PC-9 (cell line): ENCODE results near the gene RNF130. TPM values are rescaled to one million over a fixed set of nuclear protein-coding genes. Genes with fewer than 3 reads are reported as not detected.

ENCODE experiments used
- BruUV-seq: library from RNA; stranded (reverse); fragments of 400-500 nt; replicated peaks from 2 replicates; lab custom pipeline; 2021; lab: Mats Ljungman, UMichigan
- CTCF ChIA-PET: fragments of 300-600 bp; sonication (Branson Sonifier 250); formaldehyde crosslinking; loops from one replicate; lab custom pipeline; 2022; ENCODE audit warnings: antibody characterized with exemption; lab: Charles Lee
- POLR2A ChIA-PET: fragments of 300-600 bp; sonication (Branson Sonifier 250); formaldehyde crosslinking; loops from one replicate; lab custom pipeline; 2022; ENCODE audit warnings: antibody characterized with exemption; ENCODE audit not compliant: unreplicated experiment; lab: Charles Lee
- DNase-seq, 2 experiments: peaks; one replicate each; pipeline versions ENCODE4 v3.0.0 to v3.0.0-alpha.2; 2015 to 2022; ENCODE audit warnings: mixed read lengths in 1 of 2
- H2AFZ ChIP-seq: fragments of 200-600 bp; sonication (generic); 2 replicates; pipeline ENCODE4 v1.8.1; 2017; ENCODE audit warnings: antibody characterized with exemption
- H3F3A ChIP-seq: fragments of 200-600 bp; sonication (generic); 2 replicates; pipeline ENCODE4 v1.8.1; 2017; ENCODE audit warnings: antibody characterized with exemption, mild to moderate bottlenecking, low read depth; ENCODE audit not compliant: insufficient read depth
- H3K27ac ChIP-seq: fragments of 200-600 bp; sonication (generic); 2 replicates; pipeline ENCODE4 v1.6.1; 2016; ENCODE audit warnings: mixed run types
- H3K27me3 ChIP-seq: fragments of 200-600 bp; sonication (generic); 2 replicates; pipeline ENCODE4 v1.6.1; 2016; ENCODE audit warnings: low read depth, mixed run types; ENCODE audit not compliant: insufficient read depth
- H3K36me3 ChIP-seq: fragments of 200-600 bp; sonication (generic); 2 replicates; pipeline ENCODE4 v1.6.1; 2016; ENCODE audit warnings: low read depth, mixed run types
- H3K4me1 ChIP-seq: fragments of 200-600 bp; sonication (generic); replicated peaks from 2 replicates; pipeline ENCODE4 v1.6.1; 2016; ENCODE audit warnings: mixed run types; ENCODE audit not compliant: insufficient read depth
- H3K4me2 ChIP-seq: fragments of 200-600 bp; sonication (generic); 2 replicates; pipeline ENCODE4 v1.6.1; 2017; ENCODE audit warnings: mixed run types
- H3K4me3 ChIP-seq: fragments of 200-600 bp; sonication (generic); 2 replicates; pipeline ENCODE4 v1.6.1; 2016; ENCODE audit warnings: mixed run types
- H3K79me2 ChIP-seq: fragments of 200-600 bp; sonication (generic); 2 replicates; pipeline ENCODE4 v1.6.1; 2017; ENCODE audit warnings: low read depth, mixed run types
- H3K9me2 ChIP-seq: fragments of 200-600 bp; sonication (generic); 2 replicates; pipeline ENCODE4 v1.8.1; 2017; ENCODE audit warnings: mild to moderate bottlenecking; ENCODE audit not compliant: insufficient read depth
- H3K9me3 ChIP-seq: fragments of 200-600 bp; sonication (generic); 2 replicates; pipeline ENCODE4 v1.8.1; 2016; ENCODE audit warnings: low read depth; ENCODE audit not compliant: insufficient read depth
- H4K20me1 ChIP-seq: fragments of 200-600 bp; sonication (generic); 2 replicates; pipeline ENCODE4 v1.8.1; 2017; ENCODE audit not compliant: insufficient read depth
- EZH2 ChIP-seq: fragments of 200-600 bp; sonication (generic); IDR thresholded peaks from 2 replicates; pipeline ENCODE4 v1.8.0; 2017; ENCODE audit warnings: antibody characterized with exemption, low read depth
- intact Hi-C: fragments of 100-400 bp; cut with micrococcal nuclease; formaldehyde crosslinking; loops from one replicate; pipeline ENCODE4 v1.10.0; 2022; ENCODE audit not compliant: unreplicated experiment
- total RNA-seq: library from RNA; stranded (reverse); gene quantifications from 2 replicates; pipeline ENCODE4 v1.2.3, GENCODE V29; 2021
- TF ChIP-seq, protein P1 (sequence below): fragments of 200-600 bp; sonication (generic); conservative IDR thresholded peaks from 2 replicates; pipeline ENCODE4 v1.6.1; 2017; ENCODE audit warnings: mixed run types, antibody characterized with exemption, mild to moderate bottlenecking, moderate library complexity

Gene RNF130
- total RNA-seq, 1 experiment from 2014 or later = 49.6 TPM

DNA sequence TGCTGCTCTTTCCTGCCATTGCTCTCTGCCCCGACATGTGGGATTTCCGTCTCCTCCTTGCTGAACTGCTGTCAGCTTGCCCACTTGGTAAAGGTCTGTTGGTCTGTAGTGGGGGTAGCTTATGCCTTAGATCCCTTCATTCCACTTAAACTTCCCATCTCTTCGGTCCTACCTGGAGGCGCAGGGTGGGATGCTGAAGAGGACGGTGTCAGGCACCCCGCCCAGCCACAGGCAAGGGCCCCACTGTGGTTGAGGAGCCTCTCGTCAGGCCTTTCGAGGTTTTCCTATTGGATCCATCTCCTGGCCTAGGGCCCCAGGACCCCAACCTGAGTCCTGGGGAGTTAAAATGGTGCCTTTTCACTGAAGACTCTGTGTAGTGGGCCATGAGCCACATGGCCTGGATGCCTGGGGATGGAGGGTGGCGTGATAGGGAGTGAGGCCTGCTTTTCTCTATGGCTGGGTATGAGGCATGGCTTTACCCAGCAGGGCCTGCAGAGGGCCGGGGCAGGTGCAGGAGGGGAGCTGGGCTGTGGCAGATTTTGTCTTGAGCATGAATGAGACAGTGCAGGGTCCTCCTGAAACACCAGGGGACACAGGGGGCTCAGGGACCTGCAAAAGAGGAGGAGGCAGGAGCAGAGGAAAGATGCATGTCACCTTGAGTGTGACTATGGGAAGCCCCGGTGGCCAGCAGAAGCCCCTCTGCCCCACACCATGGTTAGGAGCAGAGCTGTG, 25.8 kb upstream of the RNF130 start:
- Histone ChIP-seq H3K4me2 (no peak overlapping the region), H3K36me3 (no peaks in the 10 kb centered on the region), H3K79me2 (no peaks in the 10 kb centered on the region), H2AFZ (no peak overlapping the region), H4K20me1 (no peaks in the 10 kb centered on the region), H3K4me3 (no peak overlapping the region), H3F3A (no peaks in the 10 kb centered on the region), H3K4me1 (no peaks in the 10 kb centered on the region), H3K9me2 (no peaks in the 10 kb centered on the region), H3K27ac (no peak overlapping the region), H3K27me3 (peaks cover 10% of the 10 kb centered on the region; the same call in 1 of the 2 replicates), H3K9me3 (no peaks in the 10 kb centered on the region)
- no peak for TF ChIP-seq EZH2
- TF ChIP-seq, protein P1, sequence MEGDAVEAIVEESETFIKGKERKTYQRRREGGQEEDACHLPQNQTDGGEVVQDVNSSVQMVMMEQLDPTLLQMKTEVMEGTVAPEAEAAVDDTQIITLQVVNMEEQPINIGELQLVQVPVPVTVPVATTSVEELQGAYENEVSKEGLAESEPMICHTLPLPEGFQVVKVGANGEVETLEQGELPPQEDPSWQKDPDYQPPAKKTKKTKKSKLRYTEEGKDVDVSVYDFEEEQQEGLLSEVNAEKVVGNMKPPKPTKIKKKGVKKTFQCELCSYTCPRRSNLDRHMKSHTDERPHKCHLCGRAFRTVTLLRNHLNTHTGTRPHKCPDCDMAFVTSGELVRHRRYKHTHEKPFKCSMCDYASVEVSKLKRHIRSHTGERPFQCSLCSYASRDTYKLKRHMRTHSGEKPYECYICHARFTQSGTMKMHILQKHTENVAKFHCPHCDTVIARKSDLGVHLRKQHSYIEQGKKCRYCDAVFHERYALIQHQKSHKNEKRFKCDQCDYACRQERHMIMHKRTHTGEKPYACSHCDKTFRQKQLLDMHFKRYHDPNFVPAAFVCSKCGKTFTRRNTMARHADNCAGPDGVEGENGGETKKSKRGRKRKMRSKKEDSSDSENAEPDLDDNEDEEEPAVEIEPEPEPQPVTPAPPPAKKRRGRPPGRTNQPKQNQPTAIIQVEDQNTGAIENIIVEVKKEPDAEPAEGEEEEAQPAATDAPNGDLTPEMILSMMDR = no peak
- no TSS peak for BruUV-seq
- ChIA-PET CTCF (no interaction called here), POLR2A (interaction anchor here (0.6 kb wide), 1 partner anchor 724 kb away, joined by 3 read pairs; no protein-coding TSS in a partner anchor)
- no peak for DNase-seq
- intact Hi-C loops = no loop called here

GRCh38 chr5:180096616-180097015, 25.1 kb upstream of the RNF130 start:
- H3K9me2 ChIP-seq = no peaks in the 10 kb centered on the region
- H4K20me1 ChIP-seq = no peaks in the 10 kb centered on the region
- TF ChIP-seq, protein P1 = no peak
- TF ChIP-seq EZH2 = no peak
- H3K27ac ChIP-seq = no peak overlapping the region
- no peaks in the 10 kb centered on the region for H3K9me3 ChIP-seq
- intact Hi-C loops = no loop called here
- H3K4me2 ChIP-seq = no peak overlapping the region
- H3K4me1 ChIP-seq = no peaks in the 10 kb centered on the region
- no TSS peak for BruUV-seq
- no peak overlapping the region for H2AFZ ChIP-seq
- H3K79me2 ChIP-seq = no peaks in the 10 kb centered on the region
- CTCF ChIA-PET = no interaction called here
- no peaks in the 10 kb centered on the region for H3K36me3 ChIP-seq
- POLR2A ChIA-PET = no interaction called here
- H3K27me3 ChIP-seq = peaks cover 3% of the 10 kb centered on the region; the same call in 1 of the 2 replicates
- DNase-seq = no peak
- H3K4me3 ChIP-seq = no peak overlapping the region
- no peaks in the 10 kb centered on the region for H3F3A ChIP-seq

GRCh38 chr5:180095545-180095944, 24.0 kb upstream of the RNF130 start:
- H3K9me3 ChIP-seq = no peaks in the 10 kb centered on the region
- POLR2A ChIA-PET = no interaction called here

More at GRCh38 chr5:180095545-180095944, 24.0 kb upstream of the RNF130 start:
- H3K4me3 ChIP-seq = no peak overlapping the region
- no TSS peak for BruUV-seq
- H4K20me1 ChIP-seq = no peaks in the 10 kb centered on the region
- H3K4me1 ChIP-seq = no peaks in the 10 kb centered on the region
- H3K36me3 ChIP-seq = no peaks in the 10 kb centered on the region
- no peaks in the 10 kb centered on the region; the same call in 1 of the 2 replicates for H3K27me3 ChIP-seq
- TF ChIP-seq, protein P1 = no peak
- no peak for TF ChIP-seq EZH2
- H3F3A ChIP-seq = no peaks in the 10 kb centered on the region
- no peak overlapping the region for H3K27ac ChIP-seq
- no peaks in the 10 kb centered on the region for H3K79me2 ChIP-seq
- no peak overlapping the region for H2AFZ ChIP-seq
- no peak overlapping the region for H3K4me2 ChIP-seq
- H3K9me2 ChIP-seq = no peaks in the 10 kb centered on the region
- DNase-seq = no peak
- intact Hi-C loops = no loop called here
- CTCF ChIA-PET = no interaction called here
